Spleen (tissue), 11 donors: Measurements from ENCODE around the gene ARF6. TPM values are rescaled to one million over a fixed set of nuclear protein-coding genes. Genes with fewer than 3 reads are reported as not detected.

Experiments
- DNase-seq: peaks from one replicate; pipeline ENCODE4 v3.0.0-alpha.2; 2020
- H3K27ac ChIP-seq, 8 donors: fragments of 200-600 bp; sonication (generic) in 7 of 8; 1 replicate in 4 of 8; 2 replicates in 4 of 8; pipeline versions ENCODE4 v1.5.0 to v1.8.0; 2016 to 2021; ENCODE audit warnings: inconsistent platforms in 4 of 8, mild to moderate bottlenecking in 4 of 8, moderate library complexity in 1 of 8
- H3K27me3 ChIP-seq, 7 donors: fragments of 200-600 bp; sonication (generic) in 6 of 7; replicated peaks in 1 of 7; 1 replicate in 4 of 7; 2 replicates in 3 of 7; pipeline versions ENCODE4 v1.5.0 to v1.8.0; 2016 to 2021; ENCODE audit warnings: inconsistent platforms in 3 of 7, mild to moderate bottlenecking in 1 of 7
- H3K36me3 ChIP-seq, 6 donors: fragments of 200-600 bp; sonication (generic) in 5 of 6; 1 replicate in 4 of 6; 2 replicates in 2 of 6; pipeline versions ENCODE4 v1.5.0 to v1.8.0; 2016 to 2021; ENCODE audit warnings: inconsistent platforms in 2 of 6
- H3K4me1 ChIP-seq, 6 donors: fragments of 200-600 bp; sonication (generic) in 5 of 6; 1 replicate in 3 of 6; 2 replicates in 3 of 6; pipeline versions ENCODE4 v1.5.0 to v1.8.0; 2016 to 2021; ENCODE audit warnings: inconsistent platforms in 3 of 6
- H3K4me3 ChIP-seq, 8 donors: fragments of 200-600 bp; sonication (generic) in 7 of 8; 1 replicate in 4 of 8; 2 replicates in 4 of 8; pipeline versions ENCODE4 v1.5.0 to v1.8.0; 2016 to 2021; ENCODE audit warnings: inconsistent platforms in 4 of 8, mild to moderate bottlenecking in 4 of 8, moderate library complexity in 2 of 8
- H3K9me3 ChIP-seq, 8 donors: fragments of 200-600 bp; sonication (generic) in 7 of 8; 1 replicate in 4 of 8; 2 replicates in 4 of 8; pipeline versions ENCODE4 v1.5.0 to v1.8.0; 2016 to 2021; ENCODE audit warnings: inconsistent platforms in 4 of 8
- CTCF ChIP-seq, 11 experiments: fragments of 200-600 bp in 7 of 11; fragments of 450-650 bp in 4 of 11; sonication (generic) in 4 of 11; IDR thresholded peaks in 8 of 11; conservative IDR thresholded peaks in 3 of 11; 1 replicate in 7 of 11; 2 replicates in 4 of 11; pipeline versions ENCODE4 v1.4.0 to v1.8.0; 2016 to 2021; ENCODE audit warnings: antibody characterized with exemption in 11 of 11, inconsistent platforms in 4 of 11, mild to moderate bottlenecking in 1 of 11
- POLR2A ChIP-seq, 3 donors: fragments of 450-650 bp; IDR thresholded peaks; one replicate each; pipeline ENCODE4 v1.5.1; 2017; ENCODE audit warnings: antibody characterized with exemption in 3 of 3, mild to moderate bottlenecking in 1 of 3
- POLR2AphosphoS5 ChIP-seq, 3 donors: sonication (generic); formaldehyde crosslinking; IDR thresholded peaks; one replicate each; pipeline ENCODE4 v1.5.1; 2017; ENCODE audit warnings: antibody characterized with exemption in 3 of 3
- WGBS, 5 donors: extraction: QIAGEN DNeasy Blood & Tissue Kit in 3 of 5; methylation state at CpG; one replicate each; pipeline versions ENCODE4 v1.1.5 to v1.1.7; 2013 to 2018; 5-methylcytosine and 5-hydroxymethylcytosine counted together
- intact Hi-C: fragments of 100-400 bp; cut with DNase I; formaldehyde crosslinking; loops from one replicate; pipeline ENCODE4 v1.15.0; 2023; ENCODE audit warnings: low total_unique reads
- polyA plus RNA-seq, 3 donors: library from polyadenylated mRNA; stranded (reverse); fragments of 200-250 nt; gene quantifications; one replicate each; pipeline ENCODE4 v1.2.1, GENCODE V29; 2013
- total RNA-seq, 7 donors: library from RNA; depleted of rRNA in 3 of 7; stranded (reverse); fragments of >200 nt in 3 of 7; fragmentation: NEBNext Ultra II Directional in 4 of 7; extraction: Animal tissue kit (Norgen Biotek cat#: 25700) in 4 of 7; gene quantifications; one replicate each; pipeline versions ENCODE4 v1.1.0 to v1.2.1, GENCODE V29; 2016 to 2021
- donor health status: healthy with polysubstance abuse.
- donor health status: DM: no; HTN: no; CAD: no; lungs with moderate emphysema.
- donor health status: DM: no; HTN: no; CAD: no.
- donor health status: Bipolar disorder and iron deficiency.
- donor health status: healthy.
- donor health status: DM: no; HTN: no; CAD: no.
- donor health status: DM: yes; HTN: yes; CAD: no.

ARF6 gene
- total and polyA plus RNA-seq, 10 donors = 39.0 to 89.1 (median 76.6) TPM

- H3K9me3 ChIP-seq = peaks cover 0 to 23% (median 8%) of the 10 kb centered on the region in 8 donors
- H3K27me3 ChIP-seq = no peaks in the 10 kb centered on the region
- DNase-seq = no peak
- no peak overlapping the region for H3K4me3 ChIP-seq
- intact Hi-C loops = no loop called here
- H3K27ac ChIP-seq = peak overlapping the region in 7 of 8 donors; percentile 11 to 73 (median 60)
- peaks cover 23 to 42% (median 30%) of the 10 kb centered on the region in 6 donors for H3K4me1 ChIP-seq
- H3K36me3 ChIP-seq = no peaks in the 10 kb centered on the region
- WGBS, 5 donors = 60 to 79% (median 69%) methylated on average over 6 of the region's 6 CpGs
- TF ChIP-seq CTCF (IDR thresholded peaks at IDR 0.05 in 8 of 11, conservative IDR thresholded peaks at IDR 0.05 in 3 of 11) (no peak), POLR2AphosphoS5 (IDR thresholded peaks at IDR 0.05) (no peak), POLR2A (IDR thresholded peaks at IDR 0.05) (no peak)
Measured at GRCh38 chr14:49939884-49940510, 47.1 kb downstream of the ARF6 start.

- H3K27ac ChIP-seq = peak overlapping the region; percentile 11 to 73 (median 61)
- H3K4me1 ChIP-seq = peaks cover 30 to 48% (median 39%) of the 10 kb centered on the region in 6 donors
- no peaks in the 10 kb centered on the region for H3K27me3 ChIP-seq
- no peak for DNase-seq
- H3K36me3 ChIP-seq = no peaks in the 10 kb centered on the region
- WGBS, 5 donors = 0 to 9% (median 4%) methylated on average over 1 of the region's 1 CpG
- intact Hi-C loops = no loop called here
- H3K4me3 ChIP-seq = no peak overlapping the region
- TF ChIP-seq POLR2A (IDR thresholded peaks at IDR 0.05) = no peak
- TF ChIP-seq POLR2AphosphoS5 (IDR thresholded peaks at IDR 0.05) = no peak
- peaks cover 0 to 23% (median 8%) of the 10 kb centered on the region in 8 donors for H3K9me3 ChIP-seq
Measured at GRCh38 chr14:49940808-49941421, 48.0 kb downstream of the ARF6 start.

GRCh38 chr14:49942090-49942489, 49.2 kb downstream of the ARF6 start:
- Histone ChIP-seq H3K27me3 (no peaks in the 10 kb centered on the region), H3K9me3 (peaks cover 0 to 19% (median 8%) of the 10 kb centered on the region in 8 donors), H3K4me1 (peaks cover 34 to 60% (median 51%) of the 10 kb centered on the region in 6 donors), H3K4me3 (no peak overlapping the region), H3K27ac (peak overlapping the region in 5 of 8 donors; percentile 22 to 69 (median 59)), H3K36me3 (no peaks in the 10 kb centered on the region)
- 49 to 82% (median 73%) methylated on average over 2 of the region's 2 CpGs for WGBS, 5 donors
- TF ChIP-seq POLR2A (IDR thresholded peaks at IDR 0.05) (no peak), POLR2AphosphoS5 (IDR thresholded peaks at IDR 0.05) (no peak), CTCF (IDR thresholded peaks at IDR 0.05 in 8 of 11, conservative IDR thresholded peaks at IDR 0.05 in 3 of 11) (no peak)
- no peak for DNase-seq
- intact Hi-C loops = no loop called here

GRCh38 chr14:49944501-49944900, 51.6 kb downstream of the ARF6 start:
- H3K27ac ChIP-seq = peak overlapping the region in 4 of 8 donors; percentile 79 to 83 (median 81)
- no peaks in the 10 kb centered on the region for H3K27me3 ChIP-seq
- peaks cover 39 to 66% (median 55%) of the 10 kb centered on the region in 6 donors for H3K4me1 ChIP-seq
- no peak for DNase-seq
- intact Hi-C loops = no loop called here
- WGBS, 5 donors = 65 to 82% (median 71%) methylated on average over 1 of the region's 1 CpG
- no peaks in the 10 kb centered on the region for H3K36me3 ChIP-seq
- peaks cover 0 to 11% (median 0%) of the 10 kb centered on the region in 8 donors for H3K9me3 ChIP-seq
- no peak overlapping the region for H3K4me3 ChIP-seq
- TF ChIP-seq CTCF (IDR thresholded peaks at IDR 0.05 in 8 of 11, conservative IDR thresholded peaks at IDR 0.05 in 3 of 11) (no peak), POLR2A (IDR thresholded peaks at IDR 0.05) (no peak), POLR2AphosphoS5 (IDR thresholded peaks at IDR 0.05) (no peak)
